Measurements from ENCODE around the gene ARF1.

Gene ARF1

DNA sequence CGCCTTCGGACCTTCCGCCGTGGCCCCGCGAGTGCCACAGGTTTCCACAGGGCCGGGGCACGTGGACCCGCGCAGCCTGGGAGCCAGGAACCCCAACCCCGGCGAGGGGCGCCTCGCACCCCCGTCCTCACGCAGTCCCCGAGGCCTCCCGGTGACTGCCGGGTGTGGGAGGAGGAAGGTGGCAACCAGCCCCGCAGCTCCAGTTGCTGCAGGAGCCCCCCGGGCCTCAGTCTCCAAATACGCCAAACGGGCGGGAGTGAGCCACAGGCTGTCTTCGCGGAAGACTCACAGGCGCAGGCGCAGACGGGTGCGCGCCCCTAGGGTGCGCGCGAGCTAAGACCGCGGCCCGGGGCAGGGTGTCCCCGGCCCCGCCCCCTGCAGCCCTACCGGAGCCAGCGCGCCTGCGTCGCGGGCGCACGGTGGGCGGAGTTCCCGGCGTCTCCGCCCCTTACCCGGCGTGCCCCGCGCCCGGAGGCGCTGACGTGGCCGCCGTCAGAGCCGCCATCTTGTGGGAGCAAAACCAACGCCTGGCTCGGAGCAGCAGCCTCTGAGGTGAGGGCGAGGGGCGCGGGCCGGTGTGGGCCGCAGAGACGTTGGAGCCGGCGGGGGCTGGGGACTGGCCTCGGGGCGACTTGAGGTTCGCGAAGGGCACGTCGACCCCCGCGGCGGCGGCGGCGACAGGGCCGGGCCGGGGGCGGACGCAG lies at the start of gene ARF1:
Gene ARF1, plus strand, starts transcription at position 495 of the 704 bp plus-strand sequence. CDS start 14,407 bp downstream, outside the sequence.
- DNase-seq (ENCODE audit: low read depth): peak; percentile 88

DNA sequence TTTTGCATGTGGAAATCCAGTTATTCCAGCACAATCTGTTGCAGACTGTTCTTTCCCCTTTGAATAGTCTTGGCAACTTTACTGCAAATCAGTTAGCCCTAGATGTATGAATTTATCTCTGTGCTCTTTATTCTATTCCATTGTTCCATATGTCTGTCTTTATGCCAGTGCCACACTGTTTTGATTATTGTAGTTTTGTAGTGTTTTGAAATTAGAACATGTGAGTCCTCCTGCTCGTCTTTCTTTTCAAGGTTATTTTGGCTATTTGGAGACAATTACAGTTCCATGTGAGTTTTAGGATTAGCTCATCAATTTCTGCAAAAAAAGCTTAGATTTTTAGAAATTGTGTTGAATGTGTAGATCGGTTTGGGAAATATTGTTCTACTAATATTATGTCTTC lies 49.1 kb upstream of the ARF1 start:
- no peak for DNase-seq (ENCODE audit: low read depth)

DNA sequence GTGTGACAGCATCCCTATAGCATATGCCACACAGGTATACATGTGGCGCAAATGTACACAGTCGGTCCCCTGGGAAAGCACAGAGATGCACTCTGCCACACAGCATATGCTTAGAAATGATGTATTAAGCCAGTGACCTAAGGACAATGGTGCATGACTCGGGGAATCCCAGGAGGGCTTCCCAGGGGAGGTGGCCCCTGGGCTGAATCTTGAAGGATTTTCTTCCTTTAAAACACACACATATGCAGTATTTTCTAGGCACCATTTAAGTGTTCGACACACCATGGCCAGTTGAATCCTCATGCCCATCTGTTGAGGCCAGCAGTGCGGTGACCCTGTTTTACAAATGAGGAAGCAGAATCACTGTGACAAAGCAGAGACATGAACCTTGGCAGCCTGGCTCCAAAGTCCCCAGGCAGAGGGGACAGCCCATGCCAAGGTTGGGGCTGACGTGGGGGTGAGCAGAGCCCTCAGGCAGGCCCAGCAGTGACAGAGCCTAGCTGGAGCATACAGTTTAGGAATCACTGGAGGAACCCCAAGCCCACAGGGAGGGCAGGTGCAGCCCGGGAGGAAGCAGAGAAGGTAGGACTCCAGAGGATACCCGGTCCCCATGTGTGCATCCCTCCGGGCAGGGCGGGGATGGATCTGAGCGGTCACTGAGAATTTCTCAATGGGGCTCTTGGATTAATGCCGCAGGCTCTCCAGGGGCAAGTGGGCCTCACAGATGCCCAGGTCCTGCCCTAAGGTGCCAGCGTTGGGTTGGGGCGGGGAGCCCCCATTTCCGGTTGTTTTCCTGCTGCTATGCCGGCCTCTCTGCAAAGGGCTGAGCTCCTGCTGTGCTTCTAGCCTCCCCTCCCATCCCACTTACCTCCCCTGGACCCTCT lies 47.3 kb upstream of the ARF1 start:
- DNase-seq (ENCODE audit: low read depth): no peak

DNA sequence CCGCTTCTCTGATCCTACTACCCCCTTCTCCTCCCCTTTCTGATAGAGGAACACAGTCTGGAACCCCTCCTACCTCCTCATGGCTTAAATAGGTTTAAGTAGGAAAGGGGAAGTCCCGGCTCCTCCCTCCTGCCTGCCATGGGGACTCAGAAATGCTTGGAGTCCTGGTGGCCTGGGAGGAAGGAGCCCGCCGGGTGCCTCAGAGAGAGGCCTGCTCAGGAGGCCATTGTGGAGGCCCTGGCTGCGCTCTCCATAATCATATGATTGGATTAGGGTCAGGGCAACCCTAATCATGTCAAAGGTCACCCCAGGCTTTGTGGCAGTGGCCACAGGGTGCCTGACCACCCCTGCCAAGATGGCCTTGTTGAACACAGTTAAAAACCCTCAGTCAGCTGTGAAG lies 46.7 kb upstream of the ARF1 start:
- no peak for DNase-seq (ENCODE audit: low read depth)

DNA sequence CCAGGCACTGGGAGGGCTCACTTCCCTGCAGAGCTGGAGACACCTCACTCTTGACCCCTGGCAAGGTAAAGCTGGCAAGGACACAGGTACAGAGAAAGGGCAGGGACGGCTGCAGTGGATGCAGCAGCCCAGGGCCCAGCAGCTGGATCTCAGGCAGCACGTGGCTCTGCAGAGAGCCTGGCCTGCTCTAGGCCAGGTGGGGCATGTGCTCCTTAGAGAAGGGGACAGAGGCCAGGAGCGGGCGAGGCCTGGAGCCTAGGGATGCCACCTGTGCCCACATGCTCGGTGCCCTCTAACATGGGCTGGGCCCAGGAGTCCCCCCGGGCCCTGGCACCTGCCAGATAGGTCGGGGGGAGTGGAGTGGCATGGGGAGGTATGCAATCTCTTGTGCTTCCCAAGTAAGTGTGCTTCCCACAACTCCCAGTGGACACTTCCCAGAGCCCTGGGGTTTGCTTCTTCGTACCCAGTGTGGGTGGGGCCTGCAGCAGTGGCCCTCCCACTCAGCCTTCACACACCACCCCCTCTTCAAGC lies 45.7 kb upstream of the ARF1 start:
- no peak for DNase-seq (ENCODE audit: low read depth)

DNA sequence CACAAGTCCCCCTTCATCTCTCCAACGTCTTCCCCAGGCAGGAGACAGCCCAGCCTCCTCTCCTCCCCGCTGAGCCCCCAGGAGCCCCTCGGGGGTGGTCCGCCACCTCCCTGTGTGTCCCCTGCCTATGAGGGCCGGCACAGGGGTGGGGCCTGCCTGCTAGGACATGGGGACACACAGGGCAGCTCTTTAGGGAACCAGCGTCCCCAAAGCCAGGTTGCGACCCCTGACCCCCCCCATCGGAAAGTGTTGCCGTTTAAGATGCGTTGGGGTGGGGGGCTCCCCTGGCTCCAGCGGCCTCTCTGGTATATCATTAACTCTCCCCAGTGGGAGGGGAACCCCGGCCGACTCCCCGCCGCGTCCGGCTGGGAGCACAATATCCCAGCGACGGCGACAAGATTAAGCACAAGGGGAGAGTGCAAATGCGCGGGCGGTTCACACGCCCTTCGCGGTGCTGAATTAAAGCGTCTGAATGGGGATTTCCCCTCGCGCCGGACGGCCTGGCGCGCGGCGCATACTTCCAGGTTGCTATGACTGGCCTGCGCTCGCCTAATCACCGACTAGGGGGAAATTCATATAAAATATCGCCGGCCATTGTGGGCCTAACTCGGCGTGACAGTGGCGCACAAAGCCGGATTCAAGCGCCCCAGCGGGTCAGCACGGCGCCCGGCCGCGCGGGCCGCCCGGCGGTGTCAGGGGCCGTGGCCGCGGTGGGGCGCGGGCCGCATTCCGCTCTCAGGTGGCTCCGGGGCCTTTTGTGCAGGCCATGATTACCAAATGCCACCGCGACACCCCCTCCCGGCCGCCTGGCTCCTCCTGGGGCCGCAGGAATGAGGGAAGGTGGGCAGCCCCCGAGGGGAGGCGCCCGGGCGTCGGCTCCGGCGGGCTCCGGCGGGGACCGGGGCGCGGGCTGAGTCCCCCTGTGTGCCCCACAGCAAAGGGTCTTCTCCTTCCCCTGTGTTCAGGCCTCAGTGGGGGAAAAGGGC lies 44.8 kb upstream of the ARF1 start:
- DNase-seq (ENCODE audit: low read depth): peak; percentile 26

DNA sequence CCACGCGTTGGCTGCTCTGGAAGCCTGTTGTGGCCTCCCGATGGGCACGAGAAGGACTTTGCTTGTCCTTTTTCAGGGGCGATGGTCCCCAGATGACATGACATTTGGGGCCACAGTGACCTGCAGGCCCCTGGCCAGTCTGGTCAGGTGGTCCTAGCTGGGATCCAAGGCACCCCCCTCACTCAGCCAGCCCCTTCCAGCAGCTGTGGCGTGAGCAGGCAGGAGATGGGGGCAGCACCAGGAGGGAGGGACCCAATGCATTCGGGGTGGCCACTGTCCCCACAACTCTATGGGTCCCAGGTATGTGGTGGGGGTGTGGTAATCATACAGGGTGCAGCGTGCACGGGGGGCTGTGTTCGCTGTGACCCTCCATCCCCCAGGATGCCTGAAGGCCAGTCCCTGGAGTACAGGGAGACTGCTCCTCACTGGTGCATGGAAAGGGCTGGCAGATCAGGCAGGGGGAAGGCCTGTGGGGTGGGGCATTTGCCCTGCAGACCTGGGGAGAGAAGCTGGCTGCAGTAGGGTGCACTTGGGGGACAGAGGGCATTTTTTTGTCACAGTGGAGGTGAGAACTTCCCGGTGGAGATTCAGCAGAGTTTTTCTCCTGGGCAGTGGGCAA lies 44.0 kb upstream of the ARF1 start:
- no peak for DNase-seq (ENCODE audit: low read depth)

DNA sequence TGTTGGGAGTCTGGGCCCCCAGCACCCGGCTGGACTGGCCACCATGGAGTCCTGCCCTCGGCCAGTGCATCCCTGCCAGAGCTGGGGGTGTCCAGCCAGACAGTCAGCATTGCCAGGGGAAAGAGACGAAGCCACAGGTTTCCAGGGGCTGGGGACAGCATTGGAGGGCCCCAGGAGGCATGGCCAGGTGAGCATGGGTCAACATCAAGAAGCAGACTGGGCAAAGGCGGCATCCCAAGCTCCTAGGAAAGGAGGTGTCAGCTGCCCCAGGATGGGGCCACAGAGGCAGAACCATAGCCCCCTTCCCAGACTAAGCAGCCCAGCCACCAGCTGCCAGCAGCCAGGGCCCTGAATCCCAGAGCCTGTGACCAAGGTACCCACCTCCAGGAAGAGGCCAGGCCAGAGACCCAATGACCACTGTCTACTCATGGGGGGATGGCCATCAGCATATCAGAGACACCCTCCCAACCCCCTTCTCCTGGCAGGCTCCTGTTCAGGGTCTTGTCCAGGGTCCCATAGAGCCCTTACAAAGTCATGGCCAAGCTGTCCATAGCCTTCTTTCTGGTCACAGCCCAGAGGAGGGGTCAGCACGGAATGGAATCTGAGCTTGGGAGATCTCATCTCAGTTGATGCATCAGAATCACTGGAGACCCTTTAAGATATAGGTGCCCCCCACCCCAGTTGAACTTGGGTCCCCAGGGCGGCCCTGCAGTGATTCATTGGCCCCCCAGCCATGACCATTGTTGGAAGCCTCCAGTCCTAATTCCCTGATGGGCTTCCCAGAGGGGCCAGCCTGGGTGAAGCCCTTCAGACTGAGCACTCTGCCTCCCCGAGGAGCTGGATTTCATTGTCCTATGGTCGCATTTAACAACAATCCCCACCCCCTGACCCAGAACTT lies 43.3 kb upstream of the ARF1 start:
- DNase-seq (ENCODE audit: low read depth): no peak

DNA sequence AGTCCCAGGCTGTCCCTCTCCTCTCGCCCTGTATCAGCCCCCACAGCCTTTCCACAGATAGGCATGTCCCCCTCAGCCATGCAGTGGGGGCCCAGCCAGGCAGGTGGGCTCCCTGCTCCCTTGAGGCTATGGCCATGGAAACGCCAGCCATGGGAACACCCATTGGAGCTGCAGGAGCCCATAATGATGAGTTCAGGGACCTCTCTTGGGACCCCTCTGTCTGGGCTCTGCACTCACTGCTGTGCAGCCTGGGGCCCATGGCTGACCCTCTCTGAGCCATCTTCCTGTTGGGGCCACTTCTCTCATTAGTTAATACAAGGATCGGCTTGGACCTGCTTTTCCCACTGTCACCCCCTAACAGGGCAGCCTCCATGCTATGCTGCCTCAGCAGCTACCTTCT lies 42.5 kb upstream of the ARF1 start:
- no peak for DNase-seq (ENCODE audit: low read depth)

DNA sequence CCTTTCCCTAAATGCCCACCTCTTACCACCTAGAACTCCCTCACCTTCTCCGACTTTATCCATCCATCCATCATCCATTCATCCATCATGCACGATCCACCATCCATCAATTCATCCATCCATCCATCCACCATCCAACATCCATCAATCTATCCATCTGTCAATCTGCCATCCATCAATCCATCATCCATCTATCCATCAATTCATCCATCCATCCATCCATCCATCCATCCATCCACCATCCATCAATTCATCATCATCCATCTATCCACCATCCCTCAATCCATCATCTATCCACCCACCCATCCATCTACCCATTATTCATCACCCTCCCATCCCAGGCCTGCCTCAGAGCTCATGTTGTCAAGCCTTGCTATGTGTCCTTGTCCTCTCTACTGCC lies 41.2 kb upstream of the ARF1 start:
- DNase-seq (ENCODE audit: low read depth): no peak

DNA sequence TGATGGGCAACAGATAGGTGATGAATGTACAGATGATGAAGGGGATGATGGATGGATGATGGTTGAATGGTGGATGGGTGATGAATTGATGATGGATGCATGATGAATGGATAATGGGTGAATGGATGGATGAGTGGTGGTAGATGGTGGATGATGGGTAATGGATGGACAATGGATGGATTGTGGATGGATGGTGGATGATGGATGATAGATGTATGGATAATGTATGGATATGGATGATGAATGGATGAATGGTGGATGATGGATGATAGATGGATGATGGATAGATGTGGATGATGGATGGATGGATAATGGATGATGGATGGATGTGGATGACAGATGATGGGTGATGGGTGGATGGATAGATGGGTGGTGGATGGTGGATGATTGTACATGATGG lies 40.0 kb upstream of the ARF1 start:
- DNase-seq (ENCODE audit: low read depth): no peak

DNA sequence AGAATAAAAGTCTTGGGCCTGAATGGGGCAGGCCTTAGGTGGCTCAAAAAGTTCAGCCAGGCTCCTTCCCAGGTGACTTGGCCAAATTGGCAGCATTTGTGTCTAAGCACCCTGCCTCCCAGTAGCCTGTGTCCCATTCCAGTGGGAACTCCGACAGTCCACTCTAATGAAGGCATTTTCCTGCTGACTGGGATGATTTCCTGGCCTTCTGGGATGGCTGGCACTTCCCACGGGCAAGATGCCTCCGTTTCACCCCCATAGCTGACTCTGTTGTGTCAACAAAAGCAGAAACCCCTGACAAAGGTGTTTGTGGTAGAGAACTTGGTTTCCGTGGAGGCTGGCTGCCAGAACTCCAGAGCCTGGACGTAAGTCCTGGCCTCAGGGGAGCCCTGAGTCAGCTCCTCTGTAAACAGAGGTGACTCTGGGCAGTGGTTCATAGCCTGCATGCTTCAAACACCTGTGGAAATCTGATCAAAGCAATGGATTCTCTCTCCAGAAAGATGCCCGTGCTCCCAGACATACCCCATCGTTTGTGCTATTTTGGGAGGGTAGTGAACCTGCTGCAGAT lies 39.1 kb upstream of the ARF1 start:
- DNase-seq (ENCODE audit: low read depth): no peak

DNA sequence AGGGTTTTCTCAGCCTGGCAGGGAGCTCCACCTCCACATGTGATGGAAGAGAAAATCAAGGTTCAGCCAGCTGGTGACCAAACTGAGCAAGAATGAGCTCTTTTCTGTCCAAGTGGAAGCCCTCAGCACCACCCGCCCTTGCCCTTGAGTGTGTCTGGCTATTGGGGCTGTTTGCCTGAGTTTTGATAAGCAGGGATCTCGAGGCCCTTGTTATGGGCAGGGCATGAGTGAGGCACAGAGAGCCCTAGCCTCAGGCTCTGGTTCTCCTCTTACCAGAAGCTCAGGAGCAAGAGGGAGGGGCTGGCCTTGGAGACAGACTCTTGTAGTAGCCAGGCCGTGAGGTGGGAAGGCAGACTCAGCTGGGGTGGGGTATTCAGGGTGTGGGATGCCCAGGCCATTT lies 37.5 kb upstream of the ARF1 start:
- no peak for DNase-seq (ENCODE audit: low read depth)

DNA sequence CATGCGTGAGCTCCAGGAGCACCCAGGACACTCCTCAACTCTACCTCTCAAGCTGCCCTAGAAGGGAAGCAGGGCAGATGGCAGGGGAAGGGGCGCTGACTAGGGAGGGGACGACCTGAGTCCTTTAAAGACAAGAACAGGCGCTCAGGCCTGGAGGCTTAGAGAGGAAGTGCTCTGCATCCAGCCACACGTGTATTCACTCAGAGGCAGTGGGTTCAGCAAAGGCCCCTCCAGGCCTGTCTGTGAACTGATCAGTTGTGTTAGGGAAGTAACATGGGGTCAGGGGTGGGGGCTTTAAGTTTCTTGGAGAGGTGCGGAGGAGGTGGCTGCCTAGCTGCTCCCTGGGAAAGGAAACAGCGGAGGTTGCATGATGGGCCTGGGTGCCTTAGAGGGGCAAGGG lies 37.1 kb upstream of the ARF1 start:
- DNase-seq (ENCODE audit: low read depth): no peak

DNA sequence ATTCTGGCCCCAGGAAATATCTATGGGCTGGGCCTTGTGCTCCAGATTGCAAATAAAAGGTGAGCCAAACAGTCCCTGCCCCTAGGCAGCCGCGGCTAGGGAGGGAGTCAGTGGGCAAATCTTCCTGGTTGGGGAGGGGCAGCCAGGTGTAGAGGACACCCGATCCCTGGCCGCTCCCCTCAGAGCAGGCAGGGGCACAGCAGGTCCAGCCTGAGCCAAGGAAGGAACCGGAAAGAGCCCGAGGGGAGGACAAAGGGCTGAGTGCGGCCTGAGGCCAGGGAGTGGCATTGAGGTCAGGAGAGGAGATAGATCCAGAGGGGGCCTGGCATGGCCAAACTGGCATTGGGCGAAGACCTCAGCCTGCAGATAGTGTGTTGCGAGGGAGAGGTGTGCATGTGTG lies 36.6 kb upstream of the ARF1 start:
- DNase-seq (ENCODE audit: low read depth): no peak

DNA sequence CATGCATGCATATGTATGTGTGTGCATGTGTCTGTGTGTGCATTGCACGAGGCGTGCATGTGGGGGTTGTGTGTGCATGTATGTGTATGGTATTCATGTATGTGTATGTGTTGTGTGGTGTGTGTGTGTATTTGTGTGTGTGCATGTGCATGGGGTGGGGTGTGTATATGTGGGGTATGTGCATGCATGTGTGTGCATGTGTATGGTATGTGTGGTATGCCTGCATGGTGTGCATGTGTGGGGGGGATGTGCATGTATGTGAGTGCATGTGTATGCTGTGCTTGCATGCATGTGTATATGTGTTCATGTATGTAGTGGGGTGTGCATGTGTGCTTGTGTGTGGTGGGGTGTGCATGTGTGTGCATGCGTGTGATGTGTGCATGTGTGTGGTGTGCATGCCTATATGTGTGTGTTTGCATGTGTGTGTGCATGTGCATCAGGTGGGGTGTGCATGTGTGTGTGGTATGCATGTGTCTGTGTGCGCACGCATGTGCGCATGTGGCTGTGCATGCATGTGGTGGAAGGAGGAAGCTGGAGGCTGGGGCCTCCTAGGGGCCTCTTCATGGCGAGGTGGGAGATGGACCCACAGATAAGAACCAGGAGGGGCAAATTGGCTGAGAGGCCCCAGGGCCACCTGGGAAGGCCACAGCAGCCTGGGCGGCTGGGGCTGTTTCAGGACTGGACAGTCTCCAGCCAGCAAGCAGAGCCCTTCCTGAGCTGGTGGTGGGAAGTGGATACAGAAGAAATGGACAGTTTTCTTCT lies 35.9 kb upstream of the ARF1 start:
- no peak for DNase-seq (ENCODE audit: low read depth)

DNA sequence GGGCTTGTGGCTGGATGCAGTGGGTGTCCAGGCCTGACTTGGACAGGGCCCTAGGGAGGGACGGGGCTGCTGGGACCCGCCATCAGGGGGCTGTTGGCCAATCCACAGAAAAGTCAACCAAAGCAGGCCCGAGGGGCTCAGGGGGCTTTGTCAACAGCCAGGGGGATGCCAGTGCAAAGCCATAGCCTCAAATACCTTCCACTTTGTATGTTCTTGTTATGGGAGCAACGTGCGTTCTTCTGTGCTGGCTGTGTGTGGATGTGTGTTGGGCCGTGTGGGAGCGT lies 35.4 kb upstream of the ARF1 start:
- no peak for DNase-seq (ENCODE audit: low read depth)

DNA sequence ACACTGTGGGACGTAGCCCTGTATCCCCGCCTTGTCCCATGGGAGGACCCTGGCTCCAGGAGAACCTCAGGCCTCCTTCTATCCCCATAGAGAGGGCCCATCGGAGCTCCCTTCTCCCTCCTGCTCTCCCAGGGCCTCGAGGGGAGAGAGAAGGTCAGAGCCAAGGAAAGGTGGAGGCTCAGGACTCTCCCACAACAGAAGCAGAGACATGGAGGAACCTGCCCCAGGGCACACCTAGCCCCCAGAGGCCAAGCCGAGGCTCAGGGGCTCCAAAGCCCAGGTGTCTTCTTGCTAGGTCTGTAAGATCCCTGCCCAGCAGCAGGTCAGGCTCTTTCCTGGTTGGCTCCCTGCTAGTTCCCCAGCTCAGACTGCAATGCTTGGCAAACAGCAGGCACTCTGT lies 34.4 kb upstream of the ARF1 start:
- no peak for DNase-seq (ENCODE audit: low read depth)

DNA sequence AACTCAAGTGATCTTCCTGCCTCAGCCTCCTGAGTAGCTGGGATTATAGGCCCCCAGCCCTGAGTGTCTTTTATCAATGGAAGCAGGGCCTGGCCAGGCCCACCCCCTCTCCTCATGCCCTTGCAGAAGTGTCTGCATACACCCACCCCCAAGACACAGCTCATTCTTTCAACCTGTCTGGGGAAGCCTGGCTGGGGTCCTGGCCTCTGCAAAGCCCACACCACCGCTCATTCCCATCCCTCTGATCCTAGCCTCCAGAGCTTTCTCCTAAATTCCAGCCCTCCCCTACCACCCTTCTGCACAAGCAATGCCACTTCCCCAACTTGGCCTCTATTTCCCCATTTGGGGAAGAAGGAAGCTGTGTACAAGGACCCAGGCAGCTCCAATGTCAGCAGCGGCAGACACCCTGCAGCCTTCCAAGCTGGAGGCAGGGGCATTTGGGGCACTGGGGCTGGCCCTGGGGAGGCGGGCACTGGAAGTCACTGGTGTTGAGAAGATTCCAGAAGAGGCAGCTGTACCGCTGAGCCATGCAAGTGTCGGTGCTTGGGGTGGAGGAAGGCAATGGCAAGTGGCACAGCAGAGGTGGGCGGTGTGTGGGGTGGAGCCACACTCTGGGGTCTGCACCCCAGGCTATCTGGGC lies 33.7 kb upstream of the ARF1 start:
- no peak for DNase-seq (ENCODE audit: low read depth)
